ENCODE measurements around the gene RRAS.

RRAS gene

GRCh38 chr19:49677231-49677900 is 37.4 kb upstream of the RRAS start, which contains the start of gene PRMT1:
Gene PRMT1 (plus strand): TSS chr19:49677271. CDS start chr19:49677281, 10 bp downstream.
- DNase-seq (ENCODE audit: low spot score): no peak
- no peak for TF ChIP-seq CTCF (IDR thresholded peaks at IDR 0.05; ENCODE audit: borderline replicate concordance, control extremely low read depth, extremely low read depth, insufficient read depth, missing control alignments)
- in situ Hi-C loops (cut with MboI; ENCODE audit: low sequenced_read_pairs, unreplicated experiment): no loop called here

GRCh38 chr19:49676784-49677230 is 36.9 kb upstream of the RRAS start:
- peak; percentile 94 for DNase-seq (ENCODE audit: low spot score)
- TF ChIP-seq CTCF (IDR thresholded peaks at IDR 0.05; ENCODE audit: borderline replicate concordance, control extremely low read depth, extremely low read depth, insufficient read depth, missing control alignments): no peak
- in situ Hi-C loops (cut with MboI; ENCODE audit: low sequenced_read_pairs, unreplicated experiment): no loop called here

- in situ Hi-C loops (cut with MboI; ENCODE audit: low sequenced_read_pairs, unreplicated experiment): no loop called here
- peak; percentile 80 for DNase-seq (ENCODE audit: low spot score)
- no peak for TF ChIP-seq CTCF (IDR thresholded peaks at IDR 0.05; ENCODE audit: borderline replicate concordance, control extremely low read depth, extremely low read depth, insufficient read depth, missing control alignments)
These were observed 36.3 kb upstream of the RRAS start for GRCh38 chr19:49676136-49676783.

GRCh38 chr19:49672131-49672919 is 32.4 kb upstream of the RRAS start:
- peak; percentile 89 for DNase-seq (ENCODE audit: low spot score)
- in situ Hi-C loops (cut with MboI; ENCODE audit: low sequenced_read_pairs, unreplicated experiment): no loop called here
- TF ChIP-seq CTCF (IDR thresholded peaks at IDR 0.05; ENCODE audit: borderline replicate concordance, control extremely low read depth, extremely low read depth, insufficient read depth, missing control alignments): peak; percentile 97

- TF ChIP-seq CTCF (IDR thresholded peaks at IDR 0.05; ENCODE audit: borderline replicate concordance, control extremely low read depth, extremely low read depth, insufficient read depth, missing control alignments): no peak
- in situ Hi-C loops (cut with MboI; ENCODE audit: low sequenced_read_pairs, unreplicated experiment): no loop called here
These were observed 29.6 kb upstream of the RRAS start for GRCh38 chr19:49669516-49669915.

GRCh38 chr19:49667473-49667872 is 27.5 kb upstream of the RRAS start:
- TF ChIP-seq CTCF (IDR thresholded peaks at IDR 0.05; ENCODE audit: borderline replicate concordance, control extremely low read depth, extremely low read depth, insufficient read depth, missing control alignments): no peak
- no peak for DNase-seq (ENCODE audit: low spot score)
- in situ Hi-C loops (cut with MboI; ENCODE audit: low sequenced_read_pairs, unreplicated experiment): no loop called here

More at GRCh38 chr19:49669516-49669915, 29.6 kb upstream of the RRAS start:
- no peak for DNase-seq (ENCODE audit: low spot score)
